ENCODE measurements around the gene RASSF5.

Gene RASSF5

GRCh38 chr1:206595581-206596318 is 88.4 kb downstream of the RASSF5 start:
- H3K27ac ChIP-seq = no peak overlapping the region
- TF ChIP-seq CTCF (conservative IDR thresholded peaks at IDR 0.05) = no peak

GRCh38 chr1:206596319-206596666 is 89.0 kb downstream of the RASSF5 start:
- no peak for TF ChIP-seq CTCF (conservative IDR thresholded peaks at IDR 0.05)
- H3K27ac ChIP-seq = no peak overlapping the region

GRCh38 chr1:206600527-206600926 is 93.2 kb downstream of the RASSF5 start:
- H3K27ac ChIP-seq = no peak overlapping the region
- TF ChIP-seq CTCF (conservative IDR thresholded peaks at IDR 0.05) = no peak

- TF ChIP-seq CTCF (conservative IDR thresholded peaks at IDR 0.05) = no peak
- no peak overlapping the region for H3K27ac ChIP-seq
Measured at GRCh38 chr1:206604861-206605260, 97.5 kb downstream of the RASSF5 start.

- H3K27ac ChIP-seq = no peak overlapping the region
- peak; percentile 86 for TF ChIP-seq CTCF (conservative IDR thresholded peaks at IDR 0.05)
Measured at GRCh38 chr1:206606867-206607266, 99.5 kb downstream of the RASSF5 start.

GRCh38 chr1:206608108-206608698 is 100.9 kb downstream of the RASSF5 start:
- H3K27ac ChIP-seq = no peak overlapping the region

More at GRCh38 chr1:206608108-206608698, 100.9 kb downstream of the RASSF5 start:
- TF ChIP-seq CTCF (conservative IDR thresholded peaks at IDR 0.05) = peak; percentile 82

All from VCaP (cell line).